GM21367 (cell line): ENCODE data around the gene CC2D2B.
A peak's percentile ranks its signal among the peaks of the same experiment; 100 is the strongest.
"Not testable (repeated sequence)": the region's sequence is repeated elsewhere in the genome, so short reads cannot be mapped to it uniquely, and the experiment has no call there.

Experiments used
- ATAC-seq: cut with Tn5 transposase; IDR thresholded peaks from one replicate; pipeline ENCODE4 v1.9.1; 2021; ENCODE audit not compliant: unreplicated experiment

CC2D2B gene

DNA sequence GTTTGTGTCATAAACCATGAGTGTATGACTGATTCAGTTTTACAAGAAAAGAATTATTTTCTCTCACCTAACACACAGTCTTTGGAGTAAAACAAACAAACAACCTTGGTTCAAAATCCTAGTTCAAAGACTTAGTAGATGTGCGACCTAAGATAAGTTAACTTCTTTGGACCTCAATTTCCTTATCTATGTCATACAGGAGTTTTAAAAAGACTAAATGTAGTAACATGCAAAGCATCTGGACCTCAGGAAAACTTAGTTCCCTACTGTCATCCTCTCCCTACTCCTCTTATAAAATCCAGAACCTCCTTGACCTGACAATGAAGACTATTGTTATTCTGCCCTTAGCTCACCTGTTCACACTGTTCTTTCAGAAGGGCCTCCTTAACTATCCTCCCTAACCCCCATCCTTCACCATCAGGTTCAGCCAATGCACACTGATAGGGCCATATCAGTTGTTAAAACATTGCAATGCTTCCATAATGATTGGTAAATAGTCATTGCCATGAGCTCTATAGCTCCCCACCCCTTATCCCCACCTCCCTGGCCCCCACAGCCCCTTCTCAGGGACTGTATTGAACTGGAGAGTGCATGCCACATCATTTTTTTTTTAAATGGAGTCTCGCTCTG is 106.8 kb downstream of the CC2D2B start:
- no peak for ATAC-seq

DNA sequence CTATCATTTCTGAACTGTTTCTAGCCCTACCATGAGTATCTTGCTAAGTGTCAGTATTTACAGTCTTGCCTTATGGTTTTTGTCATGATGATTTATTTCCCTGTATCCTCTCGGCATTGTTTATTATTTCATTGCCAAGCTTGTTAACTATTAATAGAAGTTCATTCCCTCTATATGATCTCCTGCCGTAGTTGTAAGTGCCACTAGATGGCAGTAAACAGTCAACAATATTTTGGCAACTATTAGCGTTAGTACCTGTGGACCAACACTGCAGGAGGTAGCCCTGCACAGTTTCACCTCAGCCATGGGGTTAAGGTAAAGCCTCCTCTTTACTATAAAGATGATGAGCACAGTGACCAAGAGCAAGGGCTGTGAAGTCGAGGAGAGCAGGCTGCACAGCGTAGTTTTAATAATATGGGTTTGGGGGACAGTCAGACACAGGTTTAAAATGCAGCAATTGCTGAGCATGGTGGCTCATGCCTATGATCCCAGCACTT is 109.5 kb downstream of the CC2D2B start:
- no peak for ATAC-seq

DNA sequence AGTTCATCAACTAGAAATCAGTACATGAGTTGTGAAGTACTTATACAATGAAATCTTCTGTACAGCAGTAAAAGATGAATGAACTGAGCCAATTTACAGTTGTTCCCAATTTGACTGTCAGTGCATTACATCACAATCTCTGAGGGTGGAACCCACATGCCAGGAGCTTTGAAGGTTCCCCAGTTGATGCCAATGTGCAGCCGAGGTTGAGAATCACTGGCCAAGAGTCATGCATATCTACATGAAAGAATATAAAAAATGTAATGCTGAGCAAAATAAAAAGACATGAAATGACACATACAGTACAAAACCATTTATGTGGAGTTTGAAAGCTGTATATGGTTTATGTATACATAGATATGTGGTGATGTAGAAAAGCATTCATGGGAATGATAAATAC is 113.6 kb downstream of the CC2D2B start:
- ATAC-seq, result no peak

DNA sequence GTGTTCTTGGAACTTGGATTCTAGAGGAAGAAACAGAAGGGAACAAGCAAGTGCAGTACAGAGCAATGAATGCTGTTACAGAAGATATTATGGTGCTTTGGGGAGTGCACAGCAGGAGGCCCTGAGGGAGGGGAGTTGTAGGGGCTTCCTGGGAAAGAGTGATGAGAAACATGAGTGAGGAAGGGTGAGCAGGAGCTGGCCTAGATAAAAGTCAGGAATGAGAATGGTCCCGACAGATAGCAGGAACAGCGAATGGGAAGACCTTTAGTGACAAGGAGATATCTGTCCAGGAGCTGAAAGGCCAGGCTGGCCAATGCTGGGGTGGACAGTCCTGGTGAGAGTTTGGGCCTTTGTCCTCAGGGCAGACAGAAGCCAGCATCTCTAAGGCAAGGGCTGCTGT is 115.0 kb downstream of the CC2D2B start:
- ATAC-seq, result no peak

DNA sequence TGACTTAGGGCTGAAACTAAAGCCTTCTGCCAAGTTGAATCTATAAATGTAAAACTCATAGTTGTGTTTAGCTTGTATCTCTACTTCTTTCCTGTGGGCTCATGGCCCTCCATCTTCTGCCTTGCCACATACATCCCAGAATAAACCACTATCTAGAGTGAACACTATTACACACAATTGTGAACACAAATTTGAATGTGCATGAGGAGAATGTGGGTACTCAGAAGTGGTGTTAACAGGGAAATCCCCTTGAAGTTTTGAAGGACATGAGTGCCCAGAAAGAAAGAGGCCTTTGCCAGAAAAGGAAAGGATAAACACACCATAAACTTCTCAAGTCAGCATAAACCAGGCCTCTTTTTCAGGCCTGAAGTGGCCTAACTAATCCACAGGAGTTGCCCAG is 115.4 kb downstream of the CC2D2B start:
- no peak for ATAC-seq

DNA sequence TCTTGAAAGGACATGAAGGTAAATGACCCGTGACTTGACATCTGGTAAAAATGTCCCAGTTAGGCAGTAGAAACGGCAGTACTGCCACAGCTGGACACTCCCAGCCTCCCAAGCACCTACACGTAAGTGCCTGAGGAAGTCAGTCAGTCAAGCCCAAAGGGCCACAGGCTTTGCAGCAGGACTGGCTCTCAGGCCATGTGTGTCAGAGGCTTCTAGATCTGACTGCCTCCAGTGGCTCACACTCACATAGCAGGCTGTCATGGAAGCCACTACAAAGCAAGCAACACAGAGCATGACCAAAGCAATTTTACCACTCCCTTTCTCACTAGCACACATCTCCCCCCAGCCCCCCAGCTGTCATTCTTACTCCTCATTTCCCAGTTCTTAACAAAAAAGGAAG is 117.8 kb downstream of the CC2D2B start:
- no peak for ATAC-seq

DNA sequence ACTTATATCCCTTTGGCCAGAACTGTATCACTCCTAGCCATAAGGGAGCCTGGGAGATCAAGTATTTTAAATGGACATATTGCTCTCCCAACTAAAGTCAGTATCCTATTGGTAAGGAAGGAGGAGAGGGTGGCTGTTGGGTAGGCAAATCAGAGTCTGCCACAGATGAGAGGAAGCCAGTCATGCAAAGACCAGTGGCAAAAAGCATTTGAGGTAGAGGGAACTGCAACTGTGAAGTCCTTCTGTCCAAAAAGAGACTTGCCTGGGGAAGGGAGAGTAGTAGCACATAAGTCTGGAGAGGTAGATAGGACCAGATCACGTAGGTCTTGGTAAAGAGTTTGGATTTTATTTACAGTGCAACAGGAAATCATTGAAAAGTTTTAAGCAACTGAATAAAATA is 126.8 kb downstream of the CC2D2B start:
- no peak for ATAC-seq

DNA sequence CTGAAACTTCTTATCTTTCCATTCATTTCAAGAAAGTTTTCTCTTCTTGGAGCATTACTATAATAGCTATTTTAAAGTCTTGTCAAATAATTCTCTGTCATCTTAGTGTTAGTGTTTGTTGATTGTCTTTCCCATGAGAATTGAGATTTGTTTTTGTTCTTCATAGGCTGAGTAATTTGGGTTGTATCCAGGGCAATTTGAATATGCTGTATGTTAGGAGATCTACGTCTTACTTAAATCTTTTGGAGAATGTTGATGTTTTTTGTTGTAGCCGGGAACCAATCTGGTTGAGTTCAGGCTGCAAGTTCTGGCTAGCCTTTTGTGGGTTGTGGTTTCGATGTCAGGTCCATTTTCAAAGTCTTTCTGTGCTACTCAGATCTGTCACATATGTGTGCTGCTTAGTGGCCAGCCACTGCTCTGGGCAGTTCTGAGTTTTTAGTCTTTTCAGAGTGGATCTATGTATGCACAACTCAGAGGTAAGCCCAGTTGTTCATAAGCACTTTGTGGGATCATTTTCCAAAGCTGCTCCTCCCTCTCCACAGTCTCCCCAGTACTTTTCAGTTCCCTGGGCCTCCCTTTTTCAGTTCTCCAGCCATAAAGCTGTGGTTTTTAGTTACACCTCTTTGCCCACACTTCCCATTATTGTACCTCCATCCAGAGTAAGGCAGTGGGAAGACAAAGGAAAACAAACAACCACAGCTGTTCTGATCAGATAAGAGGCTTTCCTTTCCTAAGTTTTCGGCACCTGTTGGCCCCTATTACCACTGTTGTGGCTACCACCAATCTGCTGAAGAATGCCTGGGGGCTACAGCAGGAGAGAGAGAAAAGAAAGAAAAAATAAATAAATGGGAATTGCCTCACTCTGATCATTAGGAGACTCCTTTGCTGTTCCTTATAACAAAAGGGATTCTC is 131.0 kb downstream of the CC2D2B start:
- no peak for ATAC-seq

DNA sequence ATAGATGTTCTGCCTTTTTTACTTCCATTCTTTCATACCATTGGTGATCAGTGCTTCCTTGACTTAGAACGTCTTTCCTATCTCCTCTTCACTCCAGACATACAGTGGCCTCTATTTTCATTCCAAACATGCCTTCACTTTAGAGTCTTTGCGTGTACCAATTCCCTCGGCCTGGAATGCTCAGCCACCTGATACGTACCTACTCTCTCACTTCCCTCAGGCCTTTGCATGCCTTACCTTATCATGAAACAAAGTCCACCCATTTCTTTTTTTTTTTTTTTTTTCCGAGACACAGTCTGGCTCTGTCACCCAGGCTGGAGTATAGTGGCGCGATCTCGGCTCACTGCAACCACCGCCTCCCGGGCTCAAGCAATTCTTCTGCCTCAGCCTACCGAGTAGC is 133.4 kb downstream of the CC2D2B start:
- no peak for ATAC-seq

DNA sequence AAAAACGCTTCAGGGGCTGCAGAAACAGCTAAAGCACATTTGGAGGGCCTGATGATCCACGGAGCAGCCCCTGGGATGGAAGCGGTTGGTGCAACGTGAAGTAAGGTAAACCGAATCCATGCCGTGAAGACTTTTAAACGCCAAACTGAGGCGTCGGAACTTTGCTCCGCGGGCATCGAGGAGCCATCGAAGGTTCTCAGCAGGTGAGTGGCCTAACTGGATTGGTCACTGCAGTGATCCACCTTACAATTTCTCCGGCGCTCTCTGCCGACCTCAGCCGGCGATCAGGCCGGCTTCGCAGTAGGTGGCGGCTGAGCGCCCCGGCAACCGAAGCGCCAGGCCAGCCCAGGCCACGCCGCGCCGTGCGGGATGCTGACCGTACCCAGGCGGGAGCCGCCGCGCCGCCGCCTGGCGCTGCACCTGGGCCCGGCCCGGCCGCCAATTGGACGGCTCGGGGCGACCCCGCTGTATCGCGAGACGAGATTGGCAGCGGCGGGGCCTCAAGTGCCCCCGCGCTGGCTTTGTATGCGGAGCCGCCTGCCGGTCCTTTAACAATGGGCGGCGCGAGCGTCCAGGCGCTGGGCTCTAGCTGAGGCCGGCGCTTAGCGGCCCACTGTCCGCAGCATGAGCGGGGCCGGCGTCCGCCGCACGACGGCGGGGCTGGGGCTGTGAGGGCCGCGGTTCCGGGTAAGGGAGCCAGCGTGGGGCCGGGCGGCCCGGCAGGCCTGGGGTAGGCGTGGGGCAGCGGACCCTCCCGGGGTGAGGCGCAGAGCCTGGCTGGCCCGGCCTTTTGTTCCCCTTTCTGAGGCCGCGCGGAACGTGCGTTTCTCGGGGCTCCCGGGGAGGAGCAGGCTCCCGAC is 135.5 kb downstream of the CC2D2B start, which contains the start of gene CCNJ:
Gene CCNJ, plus strand, starts transcription at position 551 of the 860 bp plus-strand sequence. CDS start 811 bp downstream, outside the sequence.
- ATAC-seq, result peak; percentile 85

DNA sequence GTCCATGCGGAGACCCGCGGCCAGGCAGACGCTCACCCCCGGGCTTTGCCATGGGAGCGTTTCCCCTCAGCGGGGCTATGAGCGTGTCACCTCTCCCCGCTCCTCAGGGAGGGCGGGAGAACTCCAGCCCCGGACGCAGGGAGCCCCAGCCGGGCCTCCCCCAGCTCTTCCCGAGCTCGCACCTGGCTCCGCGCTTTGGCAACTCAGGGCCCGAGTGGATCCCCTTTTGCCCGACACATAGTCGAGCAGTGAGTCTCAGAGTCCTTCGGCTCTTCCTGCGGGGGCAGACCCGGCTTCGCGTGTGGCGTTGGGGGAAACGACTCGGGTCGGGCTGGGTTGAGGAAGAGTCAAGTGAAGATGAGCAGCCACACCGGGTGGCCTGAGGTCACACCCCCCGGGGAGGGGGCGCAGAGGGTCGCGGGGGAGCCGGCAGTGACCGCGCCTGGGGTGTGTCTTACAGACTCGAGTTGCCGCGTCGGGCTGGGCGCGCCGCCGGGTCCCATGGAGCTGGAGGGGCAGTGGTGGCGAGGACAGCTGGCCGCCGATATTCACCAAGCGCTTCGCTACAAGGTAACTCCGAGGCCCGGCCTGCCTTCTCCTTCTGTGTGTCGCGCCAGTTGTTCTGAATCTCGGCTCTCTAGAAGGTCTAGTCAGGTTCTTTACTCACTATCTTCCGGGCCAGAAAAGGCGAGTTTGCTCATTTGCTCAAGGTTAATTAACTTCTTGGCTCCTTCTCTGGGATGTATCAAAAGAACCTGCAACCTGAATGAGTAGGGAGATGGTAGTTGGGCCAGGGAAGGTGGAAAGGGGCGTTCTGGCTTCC is 136.3 kb downstream of the CC2D2B start:
- ATAC-seq, result peak; percentile 22

DNA sequence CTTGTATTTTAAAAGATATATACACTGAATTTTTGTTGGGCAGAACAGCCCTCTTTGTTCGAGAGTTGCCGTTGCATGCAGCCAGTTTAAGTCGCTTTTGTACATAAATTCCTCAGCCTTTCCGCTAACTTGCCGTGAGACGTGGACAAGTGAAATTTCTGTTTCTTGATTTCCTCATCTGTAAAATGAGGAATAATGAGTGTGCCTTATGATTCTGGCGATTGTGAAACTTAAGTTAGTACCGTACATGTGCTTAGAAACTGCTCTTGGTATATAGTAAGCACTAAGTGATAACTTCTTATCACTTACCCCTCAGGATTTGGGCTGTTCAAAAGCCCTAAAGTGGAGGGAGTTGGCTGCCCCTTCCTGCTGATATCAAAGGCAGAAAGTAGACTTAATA is 137.0 kb downstream of the CC2D2B start:
- no peak for ATAC-seq

DNA sequence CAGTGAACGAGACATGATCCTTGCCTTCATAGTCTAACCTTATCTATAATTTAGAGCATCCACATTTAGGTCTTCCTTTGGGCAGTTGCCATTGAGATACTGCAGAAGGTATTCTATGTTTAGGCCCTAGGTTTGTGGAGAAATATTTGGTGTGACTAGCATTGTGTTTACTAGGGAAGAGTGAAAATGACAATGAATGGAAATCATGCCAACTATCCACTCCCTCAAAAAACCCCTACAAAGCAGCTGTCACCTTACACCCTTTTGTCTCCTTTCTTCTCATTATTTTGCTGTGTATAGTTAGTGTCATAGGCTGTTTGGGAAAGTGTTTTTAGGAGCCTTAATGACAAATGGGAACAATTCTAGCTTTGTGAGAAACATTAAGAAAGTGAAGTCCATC is 138.8 kb downstream of the CC2D2B start:
- no peak for ATAC-seq

DNA sequence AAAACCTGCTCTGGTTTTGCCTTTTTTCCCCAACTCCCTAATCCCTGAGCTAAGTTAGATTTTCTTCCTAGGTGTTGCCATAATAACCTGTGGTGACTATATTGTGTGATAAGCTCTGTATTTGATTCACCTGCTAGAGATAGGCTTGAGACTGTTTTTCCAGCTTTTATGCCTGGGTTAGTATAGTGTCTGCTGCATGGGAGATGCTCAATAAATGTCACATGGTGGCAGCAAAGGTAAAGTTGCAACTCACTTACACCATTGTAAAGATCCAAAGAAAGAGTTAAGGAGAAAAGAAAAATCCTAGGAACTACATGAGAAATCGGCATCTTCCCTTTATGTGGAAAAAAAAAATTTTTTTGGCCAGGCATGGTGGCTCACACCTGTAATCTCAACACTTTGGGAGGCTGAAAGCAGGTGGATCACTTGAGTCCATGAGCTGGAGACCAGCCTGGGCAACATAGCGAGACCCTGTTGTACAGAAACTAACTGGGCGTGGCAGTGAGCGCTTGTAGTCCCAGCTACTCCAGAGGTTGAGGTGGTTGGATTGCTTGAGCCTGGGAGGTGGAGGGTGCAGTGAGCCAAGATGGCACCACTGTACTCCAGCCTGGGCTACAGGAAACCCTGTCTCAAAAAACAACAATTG is 139.4 kb downstream of the CC2D2B start:
- ATAC-seq, result no peak

DNA sequence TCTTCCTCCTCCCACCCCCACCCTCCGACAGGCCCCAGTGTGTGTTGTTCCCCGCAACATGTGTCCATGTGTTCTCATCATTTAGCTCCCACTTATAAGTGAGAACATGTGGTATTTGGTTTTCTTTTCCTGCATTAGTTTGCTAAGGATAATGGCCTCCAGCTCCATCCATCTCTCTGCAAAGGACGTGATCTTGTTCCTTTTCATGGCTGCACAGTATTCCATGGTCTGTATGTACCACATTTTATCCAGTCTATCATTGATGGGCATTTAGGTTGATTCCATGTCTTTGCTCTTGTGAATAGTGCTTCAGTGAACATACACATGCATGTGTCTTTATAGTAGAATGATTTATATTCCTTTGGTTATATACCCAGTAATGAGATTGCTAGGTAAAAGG is 140.2 kb downstream of the CC2D2B start:
- not testable (repeated sequence) for ATAC-seq

DNA sequence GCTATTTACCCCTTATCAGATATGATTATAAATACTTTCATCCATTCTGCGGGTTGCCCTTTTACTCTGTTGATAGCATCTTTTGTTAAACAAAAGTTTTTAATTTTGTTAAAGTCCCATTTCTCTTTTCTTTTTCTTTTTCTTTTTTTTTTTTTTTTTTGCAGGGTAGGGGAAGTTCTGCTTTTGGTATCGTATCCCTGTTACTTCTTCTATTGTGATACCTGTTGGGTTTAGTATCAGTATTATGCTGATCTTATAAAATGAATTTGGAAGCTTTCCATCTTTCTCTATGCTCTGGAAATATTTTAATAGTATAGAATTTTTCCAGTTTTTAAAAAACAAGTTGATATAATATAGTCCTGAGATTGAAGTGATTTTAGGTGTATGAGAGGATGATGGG is 141.6 kb downstream of the CC2D2B start:
- ATAC-seq, result no peak

DNA sequence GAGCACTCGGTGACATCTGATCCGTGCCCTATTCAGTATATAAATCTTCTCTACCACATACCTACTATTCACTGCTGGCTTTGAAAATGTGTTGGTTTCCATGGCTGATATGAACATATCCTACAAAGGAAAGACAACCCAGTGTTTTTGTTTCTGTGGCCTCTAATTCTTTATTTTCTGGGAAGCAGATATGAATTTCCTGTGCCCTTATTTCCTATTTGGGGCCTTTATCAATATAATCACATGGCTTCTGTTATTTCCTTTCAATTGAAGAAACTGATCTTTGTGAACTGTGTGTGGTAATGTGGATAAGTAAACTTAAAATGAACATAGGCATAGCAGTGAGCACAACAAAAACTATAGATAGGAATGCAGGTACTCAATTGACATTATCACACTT is 146.2 kb downstream of the CC2D2B start:
- ATAC-seq, result no peak

DNA sequence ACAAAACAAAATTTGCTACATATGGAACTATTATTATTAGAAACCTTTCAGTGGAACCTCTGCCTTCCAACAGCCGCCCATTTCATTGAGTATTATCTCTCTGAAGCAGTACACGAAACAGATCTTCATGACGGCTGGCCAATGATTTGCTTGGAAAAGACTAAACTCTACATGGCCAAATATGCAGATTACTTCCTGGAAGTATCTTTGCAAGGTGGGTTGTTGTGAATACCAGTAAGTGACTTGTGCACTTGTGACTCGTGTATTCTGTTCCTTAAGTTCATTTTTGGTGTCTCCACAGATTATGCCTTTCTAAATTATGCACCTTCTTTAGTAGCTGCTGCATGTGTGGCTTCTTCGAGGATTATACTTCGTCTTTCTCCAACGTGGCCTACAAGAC is 149.0 kb downstream of the CC2D2B start:
- ATAC-seq, result no peak

DNA sequence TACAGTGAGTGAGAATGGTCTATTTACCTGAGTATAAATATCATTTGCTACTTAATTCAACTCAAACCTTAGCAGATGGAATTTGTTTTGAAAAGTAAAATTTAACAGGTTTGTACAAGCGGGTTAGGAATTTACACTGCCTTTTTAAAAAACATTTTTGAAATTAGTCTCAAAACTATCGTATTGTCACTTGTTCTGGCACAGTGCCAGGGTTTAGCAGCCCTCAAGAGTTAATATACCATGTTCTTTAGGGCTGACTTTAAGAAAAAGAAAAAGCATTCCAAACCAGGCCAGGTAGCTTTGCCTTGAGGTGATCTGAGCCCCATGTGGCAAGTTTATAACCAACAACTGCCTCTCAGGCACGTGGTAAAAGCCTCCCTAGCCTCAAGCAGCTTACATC is 153.5 kb downstream of the CC2D2B start:
- no peak for ATAC-seq

DNA sequence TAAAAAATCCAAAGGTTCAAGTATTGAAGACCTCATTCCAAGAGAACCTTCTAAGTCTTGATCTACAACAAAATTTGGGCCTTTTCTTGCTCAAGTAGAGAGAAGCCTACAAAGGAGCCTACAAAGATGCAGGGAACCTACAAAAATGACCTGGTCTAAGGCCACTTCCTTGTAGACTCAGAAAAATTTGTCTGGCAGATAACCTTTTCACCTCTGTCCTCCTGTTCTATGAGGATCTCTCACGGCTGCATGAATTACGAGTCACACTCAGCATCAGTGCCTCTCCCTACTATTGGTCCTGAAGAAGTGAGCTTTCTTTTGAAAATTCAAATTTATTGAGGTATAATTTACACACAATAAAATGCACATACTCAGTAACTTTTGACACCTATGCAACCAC is 164.9 kb downstream of the CC2D2B start:
- ATAC-seq, result no peak
